Gastrocnemius medialis (tissue), 4 donors: ENCODE data around the gene ADAP1.

Experiments used
- POLR2A ChIP-seq, 2 donors: fragments of 450-650 bp; IDR thresholded peaks; one replicate each; pipeline ENCODE4 v1.6.1; 2017; ENCODE audit warnings: antibody characterized with exemption in 2 of 2, mild to moderate bottlenecking in 2 of 2, moderate library complexity in 2 of 2
- TF ChIP-seq, protein P1 (sequence below), 5 experiments: fragments of 450-650 bp in 3 of 5; fragments of 200-600 bp in 2 of 5; sonication (generic) in 2 of 5; IDR thresholded peaks in 4 of 5; conservative IDR thresholded peaks in 1 of 5; 1 replicate in 4 of 5; 2 replicates in 1 of 5; pipeline ENCODE4 v1.5.1; 2016 to 2019; ENCODE audit warnings: antibody characterized with exemption in 5 of 5, mild to moderate bottlenecking in 3 of 5, moderate library complexity in 3 of 5

DNA sequence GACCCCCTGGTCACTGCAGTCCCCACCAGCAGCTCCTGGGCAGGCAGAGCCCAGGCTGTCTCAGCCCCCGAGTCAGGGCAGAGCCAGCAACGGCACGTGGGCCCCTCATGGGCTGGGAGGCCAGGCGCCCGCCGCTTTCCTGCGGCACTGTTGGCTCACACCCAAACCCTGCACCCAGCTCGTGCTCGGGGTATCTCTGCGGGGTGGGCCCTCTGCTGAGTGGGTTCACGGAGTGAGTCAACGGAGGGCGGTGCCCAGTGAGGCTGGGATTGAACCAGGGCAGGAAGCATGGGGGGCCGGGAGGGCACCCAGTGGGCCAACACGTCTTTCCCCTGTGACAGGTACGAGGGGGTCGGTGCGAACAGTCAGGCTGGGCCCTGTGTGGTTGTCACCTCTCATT lies 28.9 kb downstream of the ADAP1 start:
- TF ChIP-seq, protein P1, sequence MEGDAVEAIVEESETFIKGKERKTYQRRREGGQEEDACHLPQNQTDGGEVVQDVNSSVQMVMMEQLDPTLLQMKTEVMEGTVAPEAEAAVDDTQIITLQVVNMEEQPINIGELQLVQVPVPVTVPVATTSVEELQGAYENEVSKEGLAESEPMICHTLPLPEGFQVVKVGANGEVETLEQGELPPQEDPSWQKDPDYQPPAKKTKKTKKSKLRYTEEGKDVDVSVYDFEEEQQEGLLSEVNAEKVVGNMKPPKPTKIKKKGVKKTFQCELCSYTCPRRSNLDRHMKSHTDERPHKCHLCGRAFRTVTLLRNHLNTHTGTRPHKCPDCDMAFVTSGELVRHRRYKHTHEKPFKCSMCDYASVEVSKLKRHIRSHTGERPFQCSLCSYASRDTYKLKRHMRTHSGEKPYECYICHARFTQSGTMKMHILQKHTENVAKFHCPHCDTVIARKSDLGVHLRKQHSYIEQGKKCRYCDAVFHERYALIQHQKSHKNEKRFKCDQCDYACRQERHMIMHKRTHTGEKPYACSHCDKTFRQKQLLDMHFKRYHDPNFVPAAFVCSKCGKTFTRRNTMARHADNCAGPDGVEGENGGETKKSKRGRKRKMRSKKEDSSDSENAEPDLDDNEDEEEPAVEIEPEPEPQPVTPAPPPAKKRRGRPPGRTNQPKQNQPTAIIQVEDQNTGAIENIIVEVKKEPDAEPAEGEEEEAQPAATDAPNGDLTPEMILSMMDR (IDR thresholded peaks at IDR 0.05 in 4 of 5, conservative IDR thresholded peaks at IDR 0.05 in 1 of 5), result no peak
- TF ChIP-seq POLR2A (IDR thresholded peaks at IDR 0.05), result no peak
